Gastroesophageal sphincter (tissue), 3 donors: Measurements from ENCODE around the gene DNM3.

Experiments
- CTCF ChIP-seq, 4 experiments: fragments of 200-600 bp in 2 of 4; fragments of 450-650 bp in 2 of 4; sonication (generic) in 1 of 4; IDR thresholded peaks; one replicate each; pipeline ENCODE4 v1.5.1; 2017 to 2019; ENCODE audit warnings: antibody characterized with exemption in 4 of 4, mild to moderate bottlenecking in 2 of 4, moderate library complexity in 2 of 4
- EP300 ChIP-seq: sonication (generic); formaldehyde crosslinking; IDR thresholded peaks from one replicate; pipeline ENCODE4 v1.6.1; 2017; ENCODE audit warnings: antibody characterized with exemption, mild to moderate bottlenecking
- POLR2A ChIP-seq, 2 donors: fragments of 450-650 bp; IDR thresholded peaks; one replicate each; pipeline ENCODE4 v1.6.1; 2017; ENCODE audit warnings: antibody characterized with exemption in 2 of 2, mild to moderate bottlenecking in 2 of 2, moderate library complexity in 1 of 2
- POLR2AphosphoS5 ChIP-seq: sonication (generic); formaldehyde crosslinking; IDR thresholded peaks from one replicate; pipeline ENCODE4 v1.6.1; 2017; ENCODE audit warnings: antibody characterized with exemption

- no peak for TF ChIP-seq POLR2AphosphoS5
- TF ChIP-seq CTCF (IDR thresholded peaks at IDR 0.05) = no peak
- no peak for TF ChIP-seq EP300
- no peak for TF ChIP-seq POLR2A (IDR thresholded peaks at IDR 0.05)
Measured at GRCh38 chr1:172121081-172121717, 279.9 kb downstream of the DNM3 start.
